Naive thymus-derived CD4-positive, alpha-beta T cell (primary cell): ENCODE results near the gene ECI1. TPM values are rescaled to one million over a fixed set of nuclear protein-coding genes. Genes with fewer than 3 reads are reported as not detected.

Experiments
- ATAC-seq: fragments of 150-1000 bp; cut with Tn5 transposase; 2 replicates; pipeline ENCODE4 v1.10.0; 2021; ENCODE audit warnings: mild to moderate bottlenecking, moderate library complexity
- CTCF ChIA-PET: fragments of 350-600 bp; sonication (Branson Sonifier 250); formaldehyde crosslinking; loops from one replicate; lab custom pipeline; 2021; ENCODE audit warnings: antibody characterized with exemption; lab: Charles Lee
- POLR2A ChIA-PET: fragments of 350-600 bp; sonication (Branson Sonifier 250); formaldehyde crosslinking; loops from one replicate; lab custom pipeline; 2021; ENCODE audit warnings: antibody characterized with exemption, inconsistent platforms; lab: Charles Lee
- DNase-seq, 9 donors: peaks; one replicate each; pipeline versions ENCODE4 v3.0.0 to v3.0.0-alpha.2; 2020 to 2022; ENCODE audit warnings: mixed read lengths in 1 of 9
- H3K27ac ChIP-seq: one replicate; pipeline ENCODE4 v1.7.0; 2013; ENCODE audit warnings: mild to moderate bottlenecking, low read depth, low read length, moderate library complexity
- H3K27me3 ChIP-seq, 2 donors: one replicate each; pipeline ENCODE4 v1.7.0; 2013; ENCODE audit warnings: low read length in 2 of 2, mild to moderate bottlenecking in 2 of 2, moderate library complexity in 2 of 2; ENCODE audit not compliant: control insufficient read depth in 2 of 2, insufficient read depth in 2 of 2
- H3K36me3 ChIP-seq, 3 experiments: 1 replicate in 2 of 3; 2 replicates in 1 of 3; pipeline ENCODE4 v1.7.0; 2013; ENCODE audit warnings: low read length in 3 of 3, mild to moderate bottlenecking in 3 of 3, moderate library complexity in 1 of 3; ENCODE audit not compliant: insufficient read depth in 3 of 3, control insufficient read depth in 2 of 3
- H3K4me1 ChIP-seq, 2 donors: one replicate each; pipeline ENCODE4 v1.7.0; 2013; ENCODE audit warnings: low read length in 2 of 2, mild to moderate bottlenecking in 2 of 2, moderate library complexity in 1 of 2; ENCODE audit not compliant: control insufficient read depth in 2 of 2, insufficient read depth in 2 of 2
- H3K4me3 ChIP-seq: 2 replicates; pipeline ENCODE4 v1.7.0; 2013; ENCODE audit warnings: mild to moderate bottlenecking, low read length
- H3K9me3 ChIP-seq, 3 experiments: 1 replicate in 2 of 3; 2 replicates in 1 of 3; pipeline ENCODE4 v1.7.0; 2013; ENCODE audit warnings: low read length in 3 of 3; ENCODE audit not compliant: control insufficient read depth in 2 of 3
- H3K27ac Mint-ChIP-seq, 9 donors: one replicate each; pipeline ENCODE4 v1.8.0; 2020 to 2022; ENCODE audit warnings: mixed read lengths in 9 of 9, mild to moderate bottlenecking in 8 of 9, moderate library complexity in 5 of 9, inconsistent platforms in 2 of 9
- H3K27me3 Mint-ChIP-seq, 5 donors: one replicate each; pipeline ENCODE4 v1.8.0; 2021 to 2022; ENCODE audit warnings: mixed read lengths in 5 of 5, mild to moderate bottlenecking in 1 of 5
- H3K36me3 Mint-ChIP-seq, 5 donors: one replicate each; pipeline ENCODE4 v1.8.0; 2020 to 2022; ENCODE audit warnings: mixed read lengths in 5 of 5, mild to moderate bottlenecking in 3 of 5, inconsistent platforms in 1 of 5
- H3K4me1 Mint-ChIP-seq, 7 donors: one replicate each; pipeline ENCODE4 v1.8.0; 2020 to 2022; ENCODE audit warnings: mixed read lengths in 7 of 7, mild to moderate bottlenecking in 3 of 7, inconsistent platforms in 1 of 7
- H3K4me3 Mint-ChIP-seq, 10 donors: one replicate each; pipeline ENCODE4 v1.8.0; 2020 to 2022; ENCODE audit warnings: mild to moderate bottlenecking in 10 of 10, mixed read lengths in 10 of 10, moderate library complexity in 6 of 10, inconsistent platforms in 2 of 10
- H3K9me3 Mint-ChIP-seq, 11 donors: one replicate each; pipeline ENCODE4 v1.8.0; 2020 to 2022; ENCODE audit warnings: mixed read lengths in 11 of 11, mild to moderate bottlenecking in 4 of 11, inconsistent platforms in 1 of 11, moderate library complexity in 1 of 11
- intact Hi-C, 2 donors: fragments of 100-400 bp; cut with micrococcal nuclease; formaldehyde crosslinking; loops; one replicate each; pipeline ENCODE4 v1.15.1; 2023
- polyA plus RNA-seq, 2 donors: library from polyadenylated mRNA; unstranded; fragments of 300-500 nt; fragmentation: Illumina TruSeq; gene quantifications; one replicate each; pipeline ENCODE4 v1.2.3, GENCODE V29; 2021
- total RNA-seq, 6 experiments: library from RNA in 5 of 6; stranded (reverse) in 5 of 6; gene quantifications; 1 replicate in 5 of 6; 2 replicates in 1 of 6; pipeline ENCODE4 v1.2.3 and lab custom pipeline; 2021 to 2026

Gene ECI1
- 10 to 100 TPM; 19.9 to 29.3 (median 26.8) TPM for total RNA-seq
- polyA plus RNA-seq = 10 to 100 TPM; 39.9 to 44.2 TPM
- total RNA-seq (lab: John Stamatoyannopoulos, UW) = 8.9 reads per million, percentile 33 among the genes with 10 or more reads in this experiment

- H3K4me1 ChIP-seq = peaks cover 7% of the 10 kb centered on the region in 2 donors
- peak within 1 kb of the TSS; percentile 62 for H3K4me3 ChIP-seq
- ChIA-PET POLR2A (interaction anchor here (0.7 to 2.0 kb wide), 16 partner anchors 12 to 281 kb away, joined by 3 to 9 read pairs (median 4); partner anchors contain the start of genes AMDHD2, MLST8, PGP and RNPS1), CTCF (interaction anchor here (0.6 to 2.5 kb wide), 5 partner anchors 42 to 111 kb away, joined by 3 to 32 read pairs (median 3); partner anchors contain the start of gene CASKIN1)
- ATAC-seq (peak; percentile 91), DNase-seq (peak; percentile 48 to 90 (median 62))
- no peaks in the 10 kb centered on the region for H3K9me3 ChIP-seq
- peaks cover 5 to 34% (median 5%) of the 10 kb centered on the region in 3 experiments for H3K36me3 ChIP-seq
- H3K9me3 Mint-ChIP-seq = no peaks in the 10 kb centered on the region
- peaks cover 3 to 20% (median 9%) of the 10 kb centered on the region in 5 donors for H3K36me3 Mint-ChIP-seq
- H3K4me3 Mint-ChIP-seq = peak within 1 kb of the TSS; percentile 85 to 94 (median 89)
- H3K27ac Mint-ChIP-seq = peak within 1 kb of the TSS; percentile 85 to 94 (median 91)
- no peaks in the 10 kb centered on the region for H3K27me3 ChIP-seq
- peak within 1 kb of the TSS; percentile 76 for H3K27ac ChIP-seq
- peaks cover 0 to 10% (median 7%) of the 10 kb centered on the region in 7 donors for H3K4me1 Mint-ChIP-seq
- H3K27me3 Mint-ChIP-seq = no peaks in the 10 kb centered on the region
- intact Hi-C loops = loop anchor here (1.0 to 5.0 kb wide), 8 partner anchors 17 to 236 kb away; partner anchors contain the start of genes E4F1 (in 2 of the 2), RNPS1 (in 2 of the 2), MLST8 (in 1 of the 2) and TRAF7 (in 1 of the 2)
Measured at GRCh38 chr16:2251296-2252111, at the start of gene ECI1. Gene ECI1, minus strand, starts transcription at chr16:2251587. Its CDS starts 21 bp downstream, at chr16:2251566.

GRCh38 chr16:2299915-2300192 lies 48.5 kb upstream of the ECI1 start:
- H3K27ac ChIP-seq = no peak overlapping the region
- H3K27me3 Mint-ChIP-seq = no peaks in the 10 kb centered on the region
- no peak overlapping the region for H3K4me3 Mint-ChIP-seq
- H3K36me3 ChIP-seq = no peaks in the 10 kb centered on the region
- no peak for ATAC-seq
- H3K9me3 Mint-ChIP-seq = no peaks in the 10 kb centered on the region
- H3K4me1 ChIP-seq = no peaks in the 10 kb centered on the region
- ChIA-PET POLR2A (no interaction called here), CTCF (no interaction called here)
- H3K27ac Mint-ChIP-seq = no peak overlapping the region
- intact Hi-C loops = no loop called here
- no peaks in the 10 kb centered on the region for H3K36me3 Mint-ChIP-seq
- no peak overlapping the region for H3K4me3 ChIP-seq
- H3K27me3 ChIP-seq = no peaks in the 10 kb centered on the region
- no peaks in the 10 kb centered on the region for H3K9me3 ChIP-seq
- peaks cover 0 to 6% (median 0%) of the 10 kb centered on the region in 7 donors for H3K4me1 Mint-ChIP-seq
- no peak for DNase-seq

GRCh38 chr16:2299121-2299914 lies 47.9 kb upstream of the ECI1 start:
- Histone ChIP-seq H3K27me3 (no peaks in the 10 kb centered on the region), H3K36me3 (no peaks in the 10 kb centered on the region), H3K4me1 (no peaks in the 10 kb centered on the region), H3K27ac (no peak overlapping the region), H3K4me3 (no peak overlapping the region), H3K9me3 (no peaks in the 10 kb centered on the region)
- CTCF ChIA-PET = no interaction called here
- H3K27me3 Mint-ChIP-seq = no peaks in the 10 kb centered on the region
- no peak overlapping the region for H3K4me3 Mint-ChIP-seq
- H3K4me1 Mint-ChIP-seq = peaks cover 0 to 6% (median 0%) of the 10 kb centered on the region in 7 donors
- H3K36me3 Mint-ChIP-seq = no peaks in the 10 kb centered on the region
- no peaks in the 10 kb centered on the region for H3K9me3 Mint-ChIP-seq
- DNase-seq = no peak
- intact Hi-C loops = no loop called here
- no peak overlapping the region for H3K27ac Mint-ChIP-seq
- POLR2A ChIA-PET = interaction anchor here (0.9 kb wide), 1 partner anchor 9 kb away, joined by 3 read pairs; no protein-coding TSS in a partner anchor
- no peak for ATAC-seq

GRCh38 chr16:2298621-2299020 lies 47.2 kb upstream of the ECI1 start:
- Histone ChIP-seq H3K27me3 (no peaks in the 10 kb centered on the region), H3K36me3 (no peaks in the 10 kb centered on the region), H3K27ac (no peak overlapping the region), H3K4me3 (no peak overlapping the region), H3K4me1 (no peaks in the 10 kb centered on the region), H3K9me3 (no peaks in the 10 kb centered on the region)
- DNase-seq (no peak), ATAC-seq (no peak)
- Mint-ChIP-seq H3K27me3 (no peaks in the 10 kb centered on the region), H3K4me1 (peaks cover 0 to 6% (median 0%) of the 10 kb centered on the region in 7 donors), H3K4me3 (no peak overlapping the region), H3K36me3 (no peaks in the 10 kb centered on the region), H3K27ac (no peak overlapping the region), H3K9me3 (no peaks in the 10 kb centered on the region)
- POLR2A ChIA-PET = interaction anchor here (0.9 kb wide), 1 partner anchor 8 kb away, joined by 3 read pairs; no protein-coding TSS in a partner anchor
- intact Hi-C loops = no loop called here
- CTCF ChIA-PET = no interaction called here

- ATAC-seq (no peak), DNase-seq (no peak)
- no peaks in the 10 kb centered on the region for H3K36me3 ChIP-seq
- H3K4me3 Mint-ChIP-seq = no peak overlapping the region
- ChIA-PET POLR2A (no interaction called here), CTCF (no interaction called here)
- no peak overlapping the region for H3K27ac Mint-ChIP-seq
- H3K27me3 Mint-ChIP-seq = no peaks in the 10 kb centered on the region
- peaks cover 0 to 6% (median 0%) of the 10 kb centered on the region in 7 donors for H3K4me1 Mint-ChIP-seq
- intact Hi-C loops = no loop called here
- no peak overlapping the region for H3K27ac ChIP-seq
- H3K9me3 ChIP-seq = no peaks in the 10 kb centered on the region
- H3K4me1 ChIP-seq = no peaks in the 10 kb centered on the region
- no peaks in the 10 kb centered on the region for H3K27me3 ChIP-seq
- no peaks in the 10 kb centered on the region for H3K9me3 Mint-ChIP-seq
- no peak overlapping the region for H3K4me3 ChIP-seq
- H3K36me3 Mint-ChIP-seq = no peaks in the 10 kb centered on the region
Measured at GRCh38 chr16:2297506-2297860, 46.1 kb upstream of the ECI1 start.

- no peaks in the 10 kb centered on the region for H3K27me3 ChIP-seq
- H3K9me3 ChIP-seq = no peaks in the 10 kb centered on the region
- H3K4me3 ChIP-seq = no peak overlapping the region
- ATAC-seq = peak; percentile 44
- DNase-seq = peak in 1 of 9 donors; percentile 3
- H3K4me1 Mint-ChIP-seq = peaks cover 0 to 6% (median 0%) of the 10 kb centered on the region in 7 donors
- intact Hi-C loops = no loop called here
- ChIA-PET POLR2A (no interaction called here), CTCF (no interaction called here)
- H3K36me3 ChIP-seq = no peaks in the 10 kb centered on the region
- no peaks in the 10 kb centered on the region for H3K4me1 ChIP-seq
- no peaks in the 10 kb centered on the region for H3K36me3 Mint-ChIP-seq
- no peaks in the 10 kb centered on the region for H3K27me3 Mint-ChIP-seq
- no peak overlapping the region for H3K27ac ChIP-seq
- H3K4me3 Mint-ChIP-seq = no peak overlapping the region
- no peaks in the 10 kb centered on the region for H3K9me3 Mint-ChIP-seq
- no peak overlapping the region for H3K27ac Mint-ChIP-seq
Measured at GRCh38 chr16:2296661-2297505, 45.5 kb upstream of the ECI1 start.
